HepG2 (cell line): ENCODE data around the gene ZNF513. TPM values are rescaled to one million over a fixed set of nuclear protein-coding genes. Genes with fewer than 3 reads are reported as not detected.

Experiments
- CREM ChIP-seq, 2 experiments: sonication (generic) in 1 of 2; formaldehyde crosslinking in 1 of 2; IDR thresholded peaks; 2 replicates each; pipeline versions ENCODE4 v1.4.0 to v1.6.1; 2016 to 2020; ENCODE audit warnings: antibody characterized with exemption in 1 of 2, mild to moderate bottlenecking in 1 of 2, missing genetic modification reagents in 1 of 2
- polyA plus RNA-seq, 8 experiments: library from polyadenylated mRNA; depleted of rRNA in 3 of 8; stranded (reverse) in 7 of 8; unstranded in 1 of 8; fragments of >200 nt; fragmentation: Illumina TruSeq in 4 of 8; extraction: Trizol in 4 of 8; gene quantifications; 2 replicates each; pipeline versions ENCODE4 v1.2.1 to v1.2.3, GENCODE V29; 2011 to 2016; ENCODE audit warnings: low read depth in 4 of 8, missing spikeins in 1 of 8, mixed read lengths in 1 of 8; ENCODE audit not compliant: insufficient read depth in 1 of 8
- total RNA-seq, 5 experiments: library from RNA; depleted of rRNA; stranded (reverse); fragments of >200 nt; fragmentation: Illumina TruSeq; extraction: Trizol; gene quantifications; 2 replicates each; pipeline ENCODE4 v1.2.3, GENCODE V29; 2016; ENCODE audit warnings: low read depth in 1 of 5
- TF ChIP-seq, protein P1 (sequence below): sonication (generic); formaldehyde crosslinking; conservative IDR thresholded peaks from 2 replicates; pipeline ENCODE4 v1.4.0; 2020; ENCODE audit warnings: mild to moderate bottlenecking, missing genetic modification reagents, moderate library complexity
- TF ChIP-seq, protein P2 (sequence below): sonication (generic); formaldehyde crosslinking; IDR thresholded peaks from 2 replicates; pipeline ENCODE4 v1.5.1; 2020; ENCODE audit warnings: mild to moderate bottlenecking, moderate library complexity, missing genetic modification reagents
- TF ChIP-seq, protein P3 (sequence below): sonication (generic); formaldehyde crosslinking; IDR thresholded peaks from 2 replicates; pipeline ENCODE4 v1.4.0; 2020; ENCODE audit warnings: missing genetic modification reagents, borderline replicate concordance

ZNF513 gene
- total and polyA plus RNA-seq, 2 of the 13 experiments (the other 11 are each of a cell fraction or from before 2014, with no cell fraction given), result 4.9 to 6.3 TPM

DNA sequence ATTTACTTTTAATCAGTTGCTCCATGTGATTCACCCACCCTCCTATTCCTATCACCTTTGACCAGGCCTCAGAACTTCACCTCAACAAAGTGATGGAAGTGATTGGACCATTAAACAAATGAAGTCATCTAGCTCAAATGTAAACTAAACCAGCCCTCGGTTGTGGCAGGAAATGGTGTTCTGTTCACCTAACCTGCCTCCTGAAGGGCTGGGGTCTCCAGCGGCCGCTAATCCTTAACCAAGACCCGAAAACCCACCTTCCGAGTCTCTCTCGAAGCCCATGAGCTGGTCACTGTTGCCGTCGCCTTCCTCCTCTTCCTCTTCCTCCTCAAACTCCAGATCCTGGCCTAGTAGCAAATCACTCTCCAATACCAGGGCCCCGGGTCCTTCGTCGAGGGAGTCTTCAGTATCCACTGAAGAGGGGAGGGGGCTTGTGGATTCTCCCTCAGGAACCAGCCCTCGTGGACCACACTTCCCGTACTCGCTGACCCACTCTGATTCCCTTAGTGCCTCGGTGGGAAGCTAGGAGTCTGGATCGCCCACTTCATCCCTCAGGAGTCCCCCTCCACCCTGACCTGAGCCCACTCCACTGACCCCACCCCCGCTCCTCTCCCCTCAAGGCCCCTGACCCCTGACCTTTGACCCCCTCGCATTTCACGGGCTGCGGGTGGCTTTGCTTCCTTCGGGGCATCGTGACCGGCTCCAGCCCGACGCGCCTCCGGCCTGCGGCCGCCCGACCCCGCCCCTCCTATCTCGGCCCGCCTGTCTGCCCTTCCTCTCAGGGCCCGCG lies 503 bp downstream of the ZNF513 start (continued):
- TF ChIP-seq, protein P1, sequence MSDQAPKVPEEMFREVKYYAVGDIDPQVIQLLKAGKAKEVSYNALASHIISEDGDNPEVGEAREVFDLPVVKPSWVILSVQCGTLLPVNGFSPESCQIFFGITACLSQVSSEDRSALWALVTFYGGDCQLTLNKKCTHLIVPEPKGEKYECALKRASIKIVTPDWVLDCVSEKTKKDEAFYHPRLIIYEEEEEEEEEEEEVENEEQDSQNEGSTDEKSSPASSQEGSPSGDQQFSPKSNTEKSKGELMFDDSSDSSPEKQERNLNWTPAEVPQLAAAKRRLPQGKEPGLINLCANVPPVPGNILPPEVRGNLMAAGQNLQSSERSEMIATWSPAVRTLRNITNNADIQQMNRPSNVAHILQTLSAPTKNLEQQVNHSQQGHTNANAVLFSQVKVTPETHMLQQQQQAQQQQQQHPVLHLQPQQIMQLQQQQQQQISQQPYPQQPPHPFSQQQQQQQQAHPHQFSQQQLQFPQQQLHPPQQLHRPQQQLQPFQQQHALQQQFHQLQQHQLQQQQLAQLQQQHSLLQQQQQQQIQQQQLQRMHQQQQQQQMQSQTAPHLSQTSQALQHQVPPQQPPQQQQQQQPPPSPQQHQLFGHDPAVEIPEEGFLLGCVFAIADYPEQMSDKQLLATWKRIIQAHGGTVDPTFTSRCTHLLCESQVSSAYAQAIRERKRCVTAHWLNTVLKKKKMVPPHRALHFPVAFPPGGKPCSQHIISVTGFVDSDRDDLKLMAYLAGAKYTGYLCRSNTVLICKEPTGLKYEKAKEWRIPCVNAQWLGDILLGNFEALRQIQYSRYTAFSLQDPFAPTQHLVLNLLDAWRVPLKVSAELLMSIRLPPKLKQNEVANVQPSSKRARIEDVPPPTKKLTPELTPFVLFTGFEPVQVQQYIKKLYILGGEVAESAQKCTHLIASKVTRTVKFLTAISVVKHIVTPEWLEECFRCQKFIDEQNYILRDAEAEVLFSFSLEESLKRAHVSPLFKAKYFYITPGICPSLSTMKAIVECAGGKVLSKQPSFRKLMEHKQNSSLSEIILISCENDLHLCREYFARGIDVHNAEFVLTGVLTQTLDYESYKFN (CRISPR knock-in tag), result peak; percentile 39; the same call in 1 of the 2 replicates
- TF ChIP-seq, protein P2, sequence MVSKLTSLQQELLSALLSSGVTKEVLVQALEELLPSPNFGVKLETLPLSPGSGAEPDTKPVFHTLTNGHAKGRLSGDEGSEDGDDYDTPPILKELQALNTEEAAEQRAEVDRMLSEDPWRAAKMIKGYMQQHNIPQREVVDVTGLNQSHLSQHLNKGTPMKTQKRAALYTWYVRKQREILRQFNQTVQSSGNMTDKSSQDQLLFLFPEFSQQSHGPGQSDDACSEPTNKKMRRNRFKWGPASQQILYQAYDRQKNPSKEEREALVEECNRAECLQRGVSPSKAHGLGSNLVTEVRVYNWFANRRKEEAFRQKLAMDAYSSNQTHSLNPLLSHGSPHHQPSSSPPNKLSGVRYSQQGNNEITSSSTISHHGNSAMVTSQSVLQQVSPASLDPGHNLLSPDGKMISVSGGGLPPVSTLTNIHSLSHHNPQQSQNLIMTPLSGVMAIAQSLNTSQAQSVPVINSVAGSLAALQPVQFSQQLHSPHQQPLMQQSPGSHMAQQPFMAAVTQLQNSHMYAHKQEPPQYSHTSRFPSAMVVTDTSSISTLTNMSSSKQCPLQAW (CRISPR knock-in tag), result peak; percentile 42; the same call in 1 of the 2 replicates
- TF ChIP-seq, protein P3, sequence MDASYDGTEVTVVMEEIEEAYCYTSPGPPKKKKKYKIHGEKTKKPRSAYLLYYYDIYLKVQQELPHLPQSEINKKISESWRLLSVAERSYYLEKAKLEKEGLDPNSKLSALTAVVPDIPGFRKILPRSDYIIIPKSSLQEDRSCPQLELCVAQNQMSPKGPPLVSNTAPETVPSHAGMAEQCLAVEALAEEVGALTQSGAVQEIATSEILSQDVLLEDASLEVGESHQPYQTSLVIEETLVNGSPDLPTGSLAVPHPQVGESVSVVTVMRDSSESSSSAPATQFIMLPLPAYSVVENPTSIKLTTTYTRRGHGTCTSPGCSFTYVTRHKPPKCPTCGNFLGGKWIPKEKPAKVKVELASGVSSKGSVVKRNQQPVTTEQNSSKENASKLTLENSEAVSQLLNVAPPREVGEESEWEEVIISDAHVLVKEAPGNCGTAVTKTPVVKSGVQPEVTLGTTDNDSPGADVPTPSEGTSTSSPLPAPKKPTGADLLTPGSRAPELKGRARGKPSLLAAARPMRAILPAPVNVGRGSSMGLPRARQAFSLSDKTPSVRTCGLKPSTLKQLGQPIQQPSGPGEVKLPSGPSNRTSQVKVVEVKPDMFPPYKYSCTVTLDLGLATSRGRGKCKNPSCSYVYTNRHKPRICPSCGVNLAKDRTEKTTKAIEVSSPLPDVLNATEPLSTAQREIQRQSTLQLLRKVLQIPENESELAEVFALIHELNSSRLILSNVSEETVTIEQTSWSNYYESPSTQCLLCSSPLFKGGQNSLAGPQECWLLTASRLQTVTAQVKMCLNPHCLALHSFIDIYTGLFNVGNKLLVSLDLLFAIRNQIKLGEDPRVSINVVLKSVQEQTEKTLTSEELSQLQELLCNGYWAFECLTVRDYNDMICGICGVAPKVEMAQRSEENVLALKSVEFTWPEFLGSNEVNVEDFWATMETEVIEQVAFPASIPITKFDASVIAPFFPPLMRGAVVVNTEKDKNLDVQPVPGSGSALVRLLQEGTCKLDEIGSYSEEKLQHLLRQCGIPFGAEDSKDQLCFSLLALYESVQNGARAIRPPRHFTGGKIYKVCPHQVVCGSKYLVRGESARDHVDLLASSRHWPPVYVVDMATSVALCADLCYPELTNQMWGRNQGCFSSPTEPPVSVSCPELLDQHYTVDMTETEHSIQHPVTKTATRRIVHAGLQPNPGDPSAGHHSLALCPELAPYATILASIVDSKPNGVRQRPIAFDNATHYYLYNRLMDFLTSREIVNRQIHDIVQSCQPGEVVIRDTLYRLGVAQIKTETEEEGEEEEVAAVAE, result 0 out of 2 replicates have a peak, but pooled peaks have one; percentile 18
- TF ChIP-seq CREM (IDR thresholded peaks at IDR 0.05) (peak; percentile 9; the same call in 1 of the 2 replicates), CREM (CRISPR knock-in tag; IDR thresholded peaks at IDR 0.05) (no peak)
